WTC11 (cell line): ENCODE results near the gene NFIA. TPM values are rescaled to one million over a fixed set of nuclear protein-coding genes. Genes with fewer than 3 reads are reported as not detected.

Experiments
- ATAC-seq: fragments of 200-7000 bp; cut with Tn5 transposase; 2 replicates; pipeline ENCODE4 v1.10.0; 2021; ENCODE audit warnings: mild to moderate bottlenecking, moderate library complexity
- CTCF ChIA-PET: fragments of 300-600 bp; sonication (Branson Sonifier 250); formaldehyde crosslinking; loops from one replicate; lab custom pipeline; 2021; ENCODE audit warnings: antibody characterized with exemption; lab: Charles Lee
- POLR2A ChIA-PET: fragments of 350-600 bp; sonication (Branson Sonifier 250); formaldehyde crosslinking; loops from one replicate; lab custom pipeline; 2021; ENCODE audit warnings: antibody characterized with exemption; lab: Charles Lee
- DNase-seq: peaks from one replicate; pipeline ENCODE4 v3.0.0; 2021; ENCODE audit warnings: low spot score
- H3K27ac Mint-ChIP-seq: 2 replicates; pipeline ENCODE4 v1.8.0; 2021; ENCODE audit warnings: mixed read lengths
- H3K27me3 Mint-ChIP-seq: 2 replicates; pipeline ENCODE4 v1.8.0; 2021; ENCODE audit warnings: low read depth, mild to moderate bottlenecking, moderate library complexity, mixed read lengths
- H3K36me3 Mint-ChIP-seq: 2 replicates; pipeline ENCODE4 v1.8.0; 2021; ENCODE audit warnings: mixed read lengths
- H3K4me1 Mint-ChIP-seq: 2 replicates; pipeline ENCODE4 v1.8.0; 2022; ENCODE audit warnings: mixed read lengths
- H3K4me3 Mint-ChIP-seq: 2 replicates; pipeline ENCODE4 v1.8.0; 2021; ENCODE audit warnings: mild to moderate bottlenecking, moderate library complexity, mixed read lengths
- H3K9me3 Mint-ChIP-seq: 2 replicates; pipeline ENCODE4 v1.8.0; 2021; ENCODE audit warnings: mixed read lengths
- CREB1 ChIP-seq: sonication (generic); formaldehyde crosslinking; IDR thresholded peaks from 2 replicates; pipeline ENCODE4 v1.8.0; 2023; ENCODE audit warnings: mild to moderate bottlenecking, missing genetic modification reagents
- ELF4 ChIP-seq: sonication (generic); formaldehyde crosslinking; IDR thresholded peaks from 2 replicates; pipeline ENCODE4 v1.8.1; 2022; ENCODE audit warnings: low read depth, mild to moderate bottlenecking, moderate library complexity, missing genetic modification reagents
- EMX1 ChIP-seq: fragments of 250-450 bp; sonication (Bioruptor Pico); IDR thresholded peaks from 2 replicates; pipeline ENCODE4 v1.8.0; 2021; ENCODE audit warnings: mild to moderate bottlenecking
- FOXJ3 ChIP-seq: sonication (generic); formaldehyde crosslinking; IDR thresholded peaks from 2 replicates; pipeline ENCODE4 v1.9.0; 2021; ENCODE audit warnings: missing genetic modification reagents, mild to moderate bottlenecking, borderline replicate concordance
- GRHL2 ChIP-seq: fragments of 250-450 bp; sonication (Bioruptor Pico); IDR thresholded peaks from 2 replicates; pipeline ENCODE4 v1.8.0; 2022; ENCODE audit warnings: mild to moderate bottlenecking, moderate library complexity; ENCODE audit not compliant: insufficient replicate concordance, severe bottlenecking
- MXD4 ChIP-seq: fragments of 250-450 bp; sonication (Bioruptor Pico); IDR thresholded peaks from 2 replicates; pipeline ENCODE4 v1.8.0; 2021; ENCODE audit warnings: mild to moderate bottlenecking, moderate library complexity, borderline replicate concordance
- RELA ChIP-seq: sonication (generic); formaldehyde crosslinking; IDR thresholded peaks from 2 replicates; pipeline ENCODE4 v1.8.1; 2022; ENCODE audit warnings: missing genetic modification reagents, mild to moderate bottlenecking, borderline replicate concordance
- SMAD4 ChIP-seq: sonication (generic); formaldehyde crosslinking; IDR thresholded peaks from 2 replicates; pipeline ENCODE4 v1.8.0; 2022; ENCODE audit warnings: mild to moderate bottlenecking, missing genetic modification reagents
- SP1 ChIP-seq: sonication (generic); formaldehyde crosslinking; conservative IDR thresholded peaks from 2 replicates; pipeline ENCODE4 v1.8.1; 2022; ENCODE audit warnings: missing genetic modification reagents
- TEAD4 ChIP-seq: sonication (generic); formaldehyde crosslinking; IDR thresholded peaks from 2 replicates; pipeline ENCODE4 v1.8.0; 2022; ENCODE audit warnings: mild to moderate bottlenecking, missing genetic modification reagents
- TP53 ChIP-seq: sonication (generic); formaldehyde crosslinking; IDR thresholded peaks from 2 replicates; pipeline ENCODE4 v1.8.1; 2023; ENCODE audit warnings: mild to moderate bottlenecking, missing genetic modification reagents
- ZNF138 ChIP-seq: sonication (generic); formaldehyde crosslinking; conservative IDR thresholded peaks from 2 replicates; pipeline ENCODE4 v1.8.1; 2022; ENCODE audit warnings: mild to moderate bottlenecking, moderate library complexity, missing genetic modification reagents
- ZNF263 ChIP-seq: sonication (generic); formaldehyde crosslinking; IDR thresholded peaks from 2 replicates; pipeline ENCODE4 v1.8.1; 2022; ENCODE audit warnings: low read depth, mild to moderate bottlenecking, moderate library complexity, missing genetic modification reagents
- ZNF396 ChIP-seq: fragments of 250-450 bp; sonication (Bioruptor Pico); IDR thresholded peaks from 2 replicates; pipeline ENCODE4 v1.8.0; 2021; ENCODE audit warnings: mild to moderate bottlenecking, moderate library complexity, borderline replicate concordance
- total RNA-seq: library from RNA; stranded (reverse); gene quantifications from 3 replicates; pipeline ENCODE4 v1.2.3, GENCODE V29; 2021
- TF ChIP-seq, protein P1 (sequence below): sonication (generic); formaldehyde crosslinking; conservative IDR thresholded peaks from 2 replicates; pipeline ENCODE4 v1.8.1; 2023; ENCODE audit warnings: mild to moderate bottlenecking, low read depth, missing genetic modification reagents, moderate library complexity
- TF ChIP-seq, protein P2 (sequence below): sonication (generic); formaldehyde crosslinking; conservative IDR thresholded peaks from 2 replicates; pipeline ENCODE4 v1.8.1; 2022; ENCODE audit warnings: mild to moderate bottlenecking, missing genetic modification reagents
- TF ChIP-seq, protein P3 (sequence below): fragments of 250-450 bp; sonication (Bioruptor Pico); IDR thresholded peaks from 2 replicates; pipeline ENCODE4 v1.9.0; 2021; ENCODE audit warnings: mild to moderate bottlenecking
- TF ChIP-seq, protein P4 (sequence below): sonication (generic); formaldehyde crosslinking; IDR thresholded peaks from 2 replicates; pipeline ENCODE4 v1.8.1; 2023; ENCODE audit warnings: mild to moderate bottlenecking, moderate library complexity, missing genetic modification reagents
- TF ChIP-seq, protein P5 (sequence below): sonication (generic); formaldehyde crosslinking; IDR thresholded peaks from 2 replicates; pipeline ENCODE4 v1.8.0; 2022; ENCODE audit warnings: mild to moderate bottlenecking, missing genetic modification reagents

Gene NFIA
- total RNA-seq, 1 experiment from 2014 or later = 16.7 TPM

DNA sequence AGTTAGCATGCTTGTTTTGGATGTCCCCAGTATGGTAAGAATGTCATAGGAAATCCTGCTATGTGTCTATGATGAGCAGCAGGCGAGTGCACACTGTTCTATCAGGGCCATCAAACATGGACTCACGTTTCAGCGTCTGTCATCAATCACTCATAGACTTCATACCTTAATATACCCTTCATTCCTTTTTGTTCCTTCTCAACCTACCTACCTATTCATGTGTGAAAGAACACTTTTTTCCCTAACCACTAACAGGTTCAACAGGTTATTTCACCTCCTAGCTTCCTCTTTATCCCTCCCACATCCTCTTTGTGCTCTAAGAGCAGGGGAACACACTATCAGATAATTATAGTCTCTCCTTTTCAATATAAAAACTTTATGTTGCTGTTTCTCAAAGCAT is 342.0 kb downstream of the NFIA start:
- DNase-seq (no peak), ATAC-seq (no peak)
- Mint-ChIP-seq H3K9me3 (no peaks in the 10 kb centered on the region), H3K27ac (no peak overlapping the region), H3K4me1 (peaks cover 40% of the 10 kb centered on the region), H3K4me3 (no peak overlapping the region), H3K36me3 (no peaks in the 10 kb centered on the region), H3K27me3 (no peaks in the 10 kb centered on the region)
- POLR2A ChIA-PET = interaction anchor here (0.7 kb wide), 1 partner anchor 12 kb away, joined by 4 read pairs; no protein-coding TSS in a partner anchor
- CTCF ChIA-PET = interaction anchor here (0.9 kb wide), 1 partner anchor 29 kb away, joined by 4 read pairs; no protein-coding TSS in a partner anchor
- TF ChIP-seq, protein P1, sequence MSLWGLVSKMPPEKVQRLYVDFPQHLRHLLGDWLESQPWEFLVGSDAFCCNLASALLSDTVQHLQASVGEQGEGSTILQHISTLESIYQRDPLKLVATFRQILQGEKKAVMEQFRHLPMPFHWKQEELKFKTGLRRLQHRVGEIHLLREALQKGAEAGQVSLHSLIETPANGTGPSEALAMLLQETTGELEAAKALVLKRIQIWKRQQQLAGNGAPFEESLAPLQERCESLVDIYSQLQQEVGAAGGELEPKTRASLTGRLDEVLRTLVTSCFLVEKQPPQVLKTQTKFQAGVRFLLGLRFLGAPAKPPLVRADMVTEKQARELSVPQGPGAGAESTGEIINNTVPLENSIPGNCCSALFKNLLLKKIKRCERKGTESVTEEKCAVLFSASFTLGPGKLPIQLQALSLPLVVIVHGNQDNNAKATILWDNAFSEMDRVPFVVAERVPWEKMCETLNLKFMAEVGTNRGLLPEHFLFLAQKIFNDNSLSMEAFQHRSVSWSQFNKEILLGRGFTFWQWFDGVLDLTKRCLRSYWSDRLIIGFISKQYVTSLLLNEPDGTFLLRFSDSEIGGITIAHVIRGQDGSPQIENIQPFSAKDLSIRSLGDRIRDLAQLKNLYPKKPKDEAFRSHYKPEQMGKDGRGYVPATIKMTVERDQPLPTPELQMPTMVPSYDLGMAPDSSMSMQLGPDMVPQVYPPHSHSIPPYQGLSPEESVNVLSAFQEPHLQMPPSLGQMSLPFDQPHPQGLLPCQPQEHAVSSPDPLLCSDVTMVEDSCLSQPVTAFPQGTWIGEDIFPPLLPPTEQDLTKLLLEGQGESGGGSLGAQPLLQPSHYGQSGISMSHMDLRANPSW (CRISPR knock-in tag) = no peak

DNA sequence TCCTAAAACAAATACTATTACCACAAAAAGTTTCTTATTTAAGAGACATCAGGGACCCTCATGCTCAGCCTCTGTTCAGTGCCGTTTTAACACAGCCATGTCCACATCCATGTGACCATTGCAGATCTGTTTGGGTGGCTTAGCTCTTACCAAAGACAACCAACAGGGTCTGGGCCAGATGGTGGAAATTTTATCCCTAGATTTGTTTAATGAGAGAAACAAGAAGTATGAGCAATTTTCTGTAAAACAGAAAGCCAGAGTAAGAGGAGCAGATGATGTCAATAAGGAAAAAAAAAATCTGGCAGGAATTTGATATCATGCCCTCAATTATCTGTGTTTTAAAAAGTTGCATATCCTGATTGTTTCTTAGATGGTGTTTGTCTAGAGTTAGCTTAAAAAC is 342.7 kb downstream of the NFIA start:
- POLR2A ChIA-PET = no interaction called here
- Mint-ChIP-seq H3K9me3 (no peaks in the 10 kb centered on the region), H3K27ac (no peak overlapping the region), H3K4me3 (no peak overlapping the region), H3K36me3 (no peaks in the 10 kb centered on the region), H3K27me3 (no peaks in the 10 kb centered on the region), H3K4me1 (peaks cover 34% of the 10 kb centered on the region)
- CTCF ChIA-PET = interaction anchor here (0.6 to 1.5 kb wide), 2 partner anchors 375 to 999 kb away, joined by 3 read pairs; no protein-coding TSS in a partner anchor
- DNase-seq (no peak), ATAC-seq (no peak)
- TF ChIP-seq ZNF263 (CRISPR knock-in tag) (no peak), MXD4 (no peak)
- TF ChIP-seq, protein P2, sequence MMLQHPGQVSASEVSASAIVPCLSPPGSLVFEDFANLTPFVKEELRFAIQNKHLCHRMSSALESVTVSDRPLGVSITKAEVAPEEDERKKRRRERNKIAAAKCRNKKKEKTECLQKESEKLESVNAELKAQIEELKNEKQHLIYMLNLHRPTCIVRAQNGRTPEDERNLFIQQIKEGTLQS (CRISPR knock-in tag) = no peak

DNA sequence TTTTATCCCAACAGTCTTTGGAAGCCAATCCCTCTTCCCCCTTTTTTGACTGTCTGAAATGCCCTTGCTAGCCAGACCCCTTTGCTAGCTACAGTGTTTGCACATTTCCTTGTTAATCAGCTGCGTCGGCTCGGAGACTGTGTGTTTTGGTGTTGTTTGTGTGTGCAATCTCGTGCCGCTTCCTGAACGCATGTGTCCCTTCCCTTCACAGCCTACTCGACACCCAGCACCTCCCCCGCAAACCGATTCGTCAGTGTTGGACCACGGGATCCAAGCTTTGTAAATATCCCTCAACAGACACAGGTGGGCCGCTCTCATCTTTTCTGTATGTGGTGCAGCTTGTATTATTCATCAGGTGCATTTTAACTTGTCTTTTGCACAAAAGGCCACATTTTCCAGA is 343.9 kb downstream of the NFIA start:
- TF ChIP-seq, protein P3, sequence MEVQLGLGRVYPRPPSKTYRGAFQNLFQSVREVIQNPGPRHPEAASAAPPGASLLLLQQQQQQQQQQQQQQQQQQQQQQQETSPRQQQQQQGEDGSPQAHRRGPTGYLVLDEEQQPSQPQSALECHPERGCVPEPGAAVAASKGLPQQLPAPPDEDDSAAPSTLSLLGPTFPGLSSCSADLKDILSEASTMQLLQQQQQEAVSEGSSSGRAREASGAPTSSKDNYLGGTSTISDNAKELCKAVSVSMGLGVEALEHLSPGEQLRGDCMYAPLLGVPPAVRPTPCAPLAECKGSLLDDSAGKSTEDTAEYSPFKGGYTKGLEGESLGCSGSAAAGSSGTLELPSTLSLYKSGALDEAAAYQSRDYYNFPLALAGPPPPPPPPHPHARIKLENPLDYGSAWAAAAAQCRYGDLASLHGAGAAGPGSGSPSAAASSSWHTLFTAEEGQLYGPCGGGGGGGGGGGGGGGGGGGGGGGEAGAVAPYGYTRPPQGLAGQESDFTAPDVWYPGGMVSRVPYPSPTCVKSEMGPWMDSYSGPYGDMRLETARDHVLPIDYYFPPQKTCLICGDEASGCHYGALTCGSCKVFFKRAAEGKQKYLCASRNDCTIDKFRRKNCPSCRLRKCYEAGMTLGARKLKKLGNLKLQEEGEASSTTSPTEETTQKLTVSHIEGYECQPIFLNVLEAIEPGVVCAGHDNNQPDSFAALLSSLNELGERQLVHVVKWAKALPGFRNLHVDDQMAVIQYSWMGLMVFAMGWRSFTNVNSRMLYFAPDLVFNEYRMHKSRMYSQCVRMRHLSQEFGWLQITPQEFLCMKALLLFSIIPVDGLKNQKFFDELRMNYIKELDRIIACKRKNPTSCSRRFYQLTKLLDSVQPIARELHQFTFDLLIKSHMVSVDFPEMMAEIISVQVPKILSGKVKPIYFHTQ = no peak
- TF ChIP-seq ZNF396 (CRISPR knock-in tag) (no peak), RELA (no peak), SMAD4 (no peak), TEAD4 (CRISPR knock-in tag) (no peak), SP1 (CRISPR knock-in tag) (no peak), ZNF138 (CRISPR knock-in tag) (no peak), TP53 (CRISPR knock-in tag) (no peak), EMX1 (CRISPR knock-in tag) (no peak), CREB1 (CRISPR knock-in tag) (no peak), ELF4 (CRISPR knock-in tag) (no peak), FOXJ3 (CRISPR knock-in tag) (no peak), GRHL2 (CRISPR knock-in tag) (no peak)
- TF ChIP-seq, protein P4, sequence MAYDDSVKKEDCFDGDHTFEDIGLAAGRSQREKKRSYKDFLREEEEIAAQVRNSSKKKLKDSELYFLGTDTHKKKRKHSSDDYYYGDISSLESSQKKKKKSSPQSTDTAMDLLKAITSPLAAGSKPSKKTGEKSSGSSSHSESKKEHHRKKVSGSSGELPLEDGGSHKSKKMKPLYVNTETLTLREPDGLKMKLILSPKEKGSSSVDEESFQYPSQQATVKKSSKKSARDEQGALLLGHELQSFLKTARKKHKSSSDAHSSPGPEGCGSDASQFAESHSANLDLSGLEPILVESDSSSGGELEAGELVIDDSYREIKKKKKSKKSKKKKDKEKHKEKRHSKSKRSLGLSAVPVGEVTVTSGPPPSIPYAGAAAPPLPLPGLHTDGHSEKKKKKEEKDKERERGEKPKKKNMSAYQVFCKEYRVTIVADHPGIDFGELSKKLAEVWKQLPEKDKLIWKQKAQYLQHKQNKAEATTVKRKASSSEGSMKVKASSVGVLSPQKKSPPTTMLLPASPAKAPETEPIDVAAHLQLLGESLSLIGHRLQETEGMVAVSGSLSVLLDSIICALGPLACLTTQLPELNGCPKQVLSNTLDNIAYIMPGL (CRISPR knock-in tag) = no peak
- TF ChIP-seq, protein P2 (CRISPR knock-in tag) = no peak
- TF ChIP-seq, protein P5, sequence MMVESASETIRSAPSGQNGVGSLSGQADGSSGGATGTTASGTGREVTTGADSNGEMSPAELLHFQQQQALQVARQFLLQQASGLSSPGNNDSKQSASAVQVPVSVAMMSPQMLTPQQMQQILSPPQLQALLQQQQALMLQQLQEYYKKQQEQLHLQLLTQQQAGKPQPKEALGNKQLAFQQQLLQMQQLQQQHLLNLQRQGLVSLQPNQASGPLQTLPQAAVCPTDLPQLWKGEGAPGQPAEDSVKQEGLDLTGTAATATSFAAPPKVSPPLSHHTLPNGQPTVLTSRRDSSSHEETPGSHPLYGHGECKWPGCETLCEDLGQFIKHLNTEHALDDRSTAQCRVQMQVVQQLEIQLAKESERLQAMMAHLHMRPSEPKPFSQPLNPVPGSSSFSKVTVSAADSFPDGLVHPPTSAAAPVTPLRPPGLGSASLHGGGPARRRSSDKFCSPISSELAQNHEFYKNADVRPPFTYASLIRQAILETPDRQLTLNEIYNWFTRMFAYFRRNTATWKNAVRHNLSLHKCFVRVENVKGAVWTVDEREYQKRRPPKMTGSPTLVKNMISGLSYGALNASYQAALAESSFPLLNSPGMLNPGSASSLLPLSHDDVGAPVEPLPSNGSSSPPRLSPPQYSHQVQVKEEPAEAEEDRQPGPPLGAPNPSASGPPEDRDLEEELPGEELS (CRISPR knock-in tag) = no peak
- 0 out of 2 replicates have a peak, but pooled peaks have one; percentile 26 for ATAC-seq
- POLR2A ChIA-PET = no interaction called here
- no peaks in the 10 kb centered on the region for H3K36me3 Mint-ChIP-seq
- DNase-seq = no peak
- no peaks in the 10 kb centered on the region for H3K27me3 Mint-ChIP-seq
- no peak overlapping the region for H3K4me3 Mint-ChIP-seq
- no peak overlapping the region for H3K27ac Mint-ChIP-seq
- peaks cover 21% of the 10 kb centered on the region for H3K4me1 Mint-ChIP-seq
- CTCF ChIA-PET = interaction anchor here (0.6 to 1.5 kb wide), 3 partner anchors 162 to 376 kb away, joined by 3 to 4 read pairs (median 4); no protein-coding TSS in a partner anchor
- H3K9me3 Mint-ChIP-seq = no peaks in the 10 kb centered on the region
